Lower leg skin (tissue), 4 donors: ENCODE measurements around the gene KCNJ15. TPM values are rescaled to one million over a fixed set of nuclear protein-coding genes. Genes with fewer than 3 reads are reported as not detected.

Experiments used
- DNase-seq, 2 donors: peaks; one replicate each; pipeline ENCODE4 v3.0.0-alpha.2; 2019; ENCODE audit warnings: low spot score in 2 of 2
- H3K4me3 ChIP-seq: fragments of 200-600 bp; sonication (generic); 2 replicates; pipeline ENCODE4 v1.5.1; 2017; ENCODE audit warnings: mild to moderate bottlenecking, low read depth; ENCODE audit not compliant: poor library complexity, severe bottlenecking
- POLR2A ChIP-seq, 2 donors: fragments of 450-650 bp; IDR thresholded peaks; one replicate each; pipeline ENCODE4 v1.6.1; 2016 to 2017; ENCODE audit warnings: antibody characterized with exemption in 2 of 2, mild to moderate bottlenecking in 1 of 2, moderate library complexity in 1 of 2
- WGBS, 2 donors: methylation state at CpG; one replicate each; pipeline ENCODE4 v1.1.5; 2018; 5-methylcytosine and 5-hydroxymethylcytosine counted together
- intact Hi-C: fragments of 100-400 bp; cut with DNase I; formaldehyde crosslinking; loops from one replicate; pipeline ENCODE4 v1.15.0; 2023; ENCODE audit warnings: low total_unique reads
- total RNA-seq, 4 donors: library from RNA; depleted of rRNA; stranded (reverse); fragments of >200 nt; gene quantifications; one replicate each; pipeline ENCODE4 v1.1.0, GENCODE V29; 2016
- TF ChIP-seq, protein P1 (sequence below), 3 donors: fragments of 450-650 bp; IDR thresholded peaks; one replicate each; pipeline ENCODE4 v1.5.1; 2016; ENCODE audit warnings: antibody characterized with exemption in 3 of 3, mild to moderate bottlenecking in 3 of 3, moderate library complexity in 2 of 3

KCNJ15 gene
- total RNA-seq, 4 donors from 2014 or later: 4.2 to 55.1 (median 7.3) TPM

DNA sequence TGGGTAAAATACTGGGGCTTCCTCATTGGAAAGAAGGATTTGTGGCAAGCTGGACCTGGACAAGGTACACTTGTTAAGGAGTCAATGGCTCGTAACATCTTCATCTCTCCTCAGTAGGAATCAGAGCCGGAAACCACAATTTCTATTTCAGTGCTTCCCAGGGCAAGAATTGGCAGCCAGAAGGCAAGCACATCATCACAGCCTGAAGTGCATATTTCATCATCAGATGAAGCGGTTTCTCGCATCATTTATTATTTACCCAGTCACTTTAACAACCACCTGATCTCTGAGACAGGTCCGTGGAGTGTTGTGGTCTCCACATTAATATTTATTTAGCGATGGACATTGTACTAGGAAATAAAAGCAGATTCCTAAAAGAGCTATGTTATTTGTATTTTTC lies 55.0 kb downstream of the KCNJ15 start:
- no peak for TF ChIP-seq POLR2A (IDR thresholded peaks at IDR 0.05)
- TF ChIP-seq, protein P1, sequence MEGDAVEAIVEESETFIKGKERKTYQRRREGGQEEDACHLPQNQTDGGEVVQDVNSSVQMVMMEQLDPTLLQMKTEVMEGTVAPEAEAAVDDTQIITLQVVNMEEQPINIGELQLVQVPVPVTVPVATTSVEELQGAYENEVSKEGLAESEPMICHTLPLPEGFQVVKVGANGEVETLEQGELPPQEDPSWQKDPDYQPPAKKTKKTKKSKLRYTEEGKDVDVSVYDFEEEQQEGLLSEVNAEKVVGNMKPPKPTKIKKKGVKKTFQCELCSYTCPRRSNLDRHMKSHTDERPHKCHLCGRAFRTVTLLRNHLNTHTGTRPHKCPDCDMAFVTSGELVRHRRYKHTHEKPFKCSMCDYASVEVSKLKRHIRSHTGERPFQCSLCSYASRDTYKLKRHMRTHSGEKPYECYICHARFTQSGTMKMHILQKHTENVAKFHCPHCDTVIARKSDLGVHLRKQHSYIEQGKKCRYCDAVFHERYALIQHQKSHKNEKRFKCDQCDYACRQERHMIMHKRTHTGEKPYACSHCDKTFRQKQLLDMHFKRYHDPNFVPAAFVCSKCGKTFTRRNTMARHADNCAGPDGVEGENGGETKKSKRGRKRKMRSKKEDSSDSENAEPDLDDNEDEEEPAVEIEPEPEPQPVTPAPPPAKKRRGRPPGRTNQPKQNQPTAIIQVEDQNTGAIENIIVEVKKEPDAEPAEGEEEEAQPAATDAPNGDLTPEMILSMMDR (IDR thresholded peaks at IDR 0.05): no peak
- H3K4me3 ChIP-seq: no peak overlapping the region
- no peak for DNase-seq
- intact Hi-C loops: no loop called here
- WGBS, 2 donors: 88 to 92% methylated on average over 6 of the region's 6 CpGs

DNA sequence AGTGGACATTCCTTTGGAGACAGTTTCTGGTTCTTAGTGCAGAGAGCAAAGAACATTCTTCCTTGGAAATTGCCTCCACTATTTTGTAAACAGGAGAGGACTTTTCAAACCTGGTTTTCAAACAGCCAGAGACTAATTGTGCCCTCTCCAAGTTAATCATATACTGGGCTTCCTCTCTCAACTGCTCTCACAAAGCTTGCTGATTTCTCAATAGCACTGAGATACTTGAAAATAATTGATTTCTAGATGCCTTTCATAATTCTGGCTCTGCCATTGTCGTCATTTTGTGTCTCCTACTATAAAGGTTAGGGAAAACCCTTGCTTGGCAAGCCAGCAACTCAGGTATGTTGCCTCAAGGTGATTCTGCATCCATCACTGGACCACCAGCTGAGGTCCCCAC lies 56.0 kb downstream of the KCNJ15 start:
- WGBS, 2 donors: 70 to 93% methylated on average over 1 of the region's 1 CpG
- no peak overlapping the region for H3K4me3 ChIP-seq
- DNase-seq: peak in 1 of 2 donors; percentile 34
- intact Hi-C loops: no loop called here
- TF ChIP-seq, protein P1 (IDR thresholded peaks at IDR 0.05): no peak
- no peak for TF ChIP-seq POLR2A (IDR thresholded peaks at IDR 0.05)

DNA sequence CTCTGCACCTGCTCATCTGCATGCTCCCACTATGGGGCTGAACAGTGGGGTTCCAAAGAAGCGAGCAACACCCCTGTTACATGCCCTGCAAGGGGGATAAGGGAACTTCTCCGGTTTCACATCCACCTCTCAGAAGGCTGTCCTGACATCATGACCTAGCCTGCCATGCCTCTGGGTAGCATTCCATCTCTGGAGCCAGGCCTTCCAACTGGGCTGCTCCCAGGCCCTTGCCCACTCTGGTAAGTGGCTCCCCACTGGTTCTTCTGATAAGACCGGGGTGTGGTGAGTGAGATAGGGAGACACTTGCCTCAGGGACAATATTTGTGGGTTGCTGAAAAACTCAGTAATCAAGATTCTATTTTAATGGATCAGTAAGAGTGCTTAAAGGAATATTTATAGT lies 57.8 kb downstream of the KCNJ15 start:
- H3K4me3 ChIP-seq: no peak overlapping the region
- 73 to 77% methylated on average over 3 of the region's 3 CpGs for WGBS, 2 donors
- intact Hi-C loops: no loop called here
- TF ChIP-seq POLR2A (IDR thresholded peaks at IDR 0.05): no peak
- TF ChIP-seq, protein P1 (IDR thresholded peaks at IDR 0.05): no peak
- no peak for DNase-seq

DNA sequence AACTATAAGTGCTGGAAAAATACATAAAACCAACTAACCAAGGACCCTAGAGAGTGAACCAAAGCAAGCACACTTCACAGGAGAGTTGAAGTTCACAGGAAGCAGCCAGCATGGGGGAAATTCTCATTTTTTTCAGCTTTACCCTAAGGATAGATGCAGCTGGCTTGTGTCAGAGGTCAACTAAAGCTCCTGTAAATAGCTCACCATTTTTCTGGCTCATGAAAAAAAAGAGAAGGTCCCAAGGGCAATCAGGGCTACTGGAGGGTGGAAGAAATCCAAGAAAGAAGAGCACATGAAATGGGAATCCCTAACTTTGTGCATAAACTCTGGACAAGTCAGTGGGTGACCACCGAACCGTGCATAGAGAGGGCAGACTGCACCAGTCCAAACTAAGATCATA lies 58.3 kb downstream of the KCNJ15 start:
- TF ChIP-seq, protein P1 (IDR thresholded peaks at IDR 0.05): no peak
- no peak for TF ChIP-seq POLR2A (IDR thresholded peaks at IDR 0.05)
- intact Hi-C loops: no loop called here
- 71 to 82% methylated on average over 2 of the region's 2 CpGs for WGBS, 2 donors
- no peak overlapping the region for H3K4me3 ChIP-seq
- no peak for DNase-seq

DNA sequence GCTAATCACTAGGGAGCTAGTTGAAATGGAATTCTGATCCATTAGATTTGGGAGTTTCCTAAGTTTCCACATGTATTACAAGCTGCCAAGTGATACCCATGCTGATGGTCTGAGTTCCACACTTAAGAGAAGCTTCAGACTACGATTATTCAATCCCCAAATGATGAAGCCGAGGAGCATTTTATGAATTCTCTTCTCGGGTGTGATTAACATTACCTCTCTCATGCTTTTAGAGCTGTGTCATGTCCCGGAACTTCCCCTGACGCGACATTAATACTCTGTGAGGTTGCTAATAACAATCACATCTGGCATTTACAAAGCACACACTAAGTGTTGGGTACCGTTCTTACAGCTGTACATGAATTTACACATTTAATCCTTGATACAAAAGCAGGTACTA lies 63.0 kb downstream of the KCNJ15 start:
- no peak for DNase-seq
- intact Hi-C loops: no loop called here
- TF ChIP-seq, protein P1 (IDR thresholded peaks at IDR 0.05): no peak
- no peak for TF ChIP-seq POLR2A (IDR thresholded peaks at IDR 0.05)
- 62 to 65% methylated on average over 7 of the region's 7 CpGs for WGBS, 2 donors
- H3K4me3 ChIP-seq: no peak overlapping the region

DNA sequence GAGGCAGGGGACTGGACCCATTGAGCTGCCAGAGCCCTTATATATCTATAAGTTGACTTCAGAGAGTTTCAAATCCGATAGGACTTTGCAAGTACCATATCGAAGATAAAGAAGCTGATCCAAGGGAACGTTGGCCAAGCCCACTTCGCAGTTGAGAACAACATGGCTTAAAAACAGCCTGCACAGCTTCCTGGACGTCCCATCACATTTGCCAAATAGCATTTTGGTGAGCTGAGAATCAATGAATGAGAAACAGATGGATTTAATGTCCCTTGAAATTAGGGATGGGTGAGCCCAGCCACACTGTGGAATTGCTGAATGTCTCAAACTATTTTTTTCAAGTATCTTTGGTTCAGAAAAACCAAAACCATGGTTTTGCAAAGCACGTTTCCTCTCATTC lies 64.8 kb downstream of the KCNJ15 start:
- intact Hi-C loops: no loop called here
- no peak overlapping the region for H3K4me3 ChIP-seq
- 55 to 56% methylated on average over 6 of the region's 6 CpGs for WGBS, 2 donors
- no peak for TF ChIP-seq POLR2A (IDR thresholded peaks at IDR 0.05)
- TF ChIP-seq, protein P1 (IDR thresholded peaks at IDR 0.05): no peak
- DNase-seq: peak; percentile 40 to 87
